ENCODE measurements around the gene BLOC1S6. TPM values are rescaled to one million over a fixed set of nuclear protein-coding genes. Genes with fewer than 3 reads are reported as not detected.

The BLOC1S6 gene
- total and polyA plus RNA-seq, 2 of the 13 experiments (the other 11 are each of a cell fraction or from before 2014, with no cell fraction given) = 11.8 to 44.3 TPM

DNA sequence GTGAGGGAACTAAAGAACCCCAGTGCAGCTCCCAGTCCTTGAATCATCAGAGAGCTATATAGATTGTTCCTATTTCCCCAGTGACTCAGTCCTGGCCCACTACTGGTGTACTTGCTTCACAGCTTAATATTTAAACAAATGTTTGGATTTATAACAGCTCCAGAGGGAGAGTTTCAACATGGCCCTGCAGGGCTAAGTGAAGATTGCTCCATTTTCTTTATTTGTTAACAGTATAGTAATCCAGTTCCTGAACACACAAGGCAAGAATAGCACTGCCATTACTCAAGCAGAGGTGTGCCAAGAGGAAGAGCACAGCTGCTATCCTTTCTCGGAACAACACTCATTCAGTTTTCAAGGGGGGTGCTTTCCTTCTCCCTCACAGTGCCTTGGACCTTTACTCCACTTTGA lies 54.2 kb downstream of the BLOC1S6 start (continued):
- no peak for TF ChIP-seq FOXM1 (CRISPR knock-in tag; IDR thresholded peaks at IDR 0.05)
- TF ChIP-seq ZNF841 (CRISPR knock-in tag; IDR thresholded peaks at IDR 0.05; ENCODE audit: borderline replicate concordance) = no peak
- no peak for TF ChIP-seq MXI1 (IDR thresholded peaks at IDR 0.05; ENCODE audit: borderline replicate concordance, low read depth, low read length)
- TF ChIP-seq ZNF333 (CRISPR knock-in tag; IDR thresholded peaks at IDR 0.05; ENCODE audit: borderline replicate concordance) = no peak
- TF ChIP-seq EP300 (IDR thresholded peaks at IDR 0.05; ENCODE audit: low read depth in 2 of 2, low read length in 2 of 2) = peak; percentile 43 to 82; a peak in 2 of 4 replicates
- TF ChIP-seq EP300 (CRISPR knock-in tag; IDR thresholded peaks at IDR 0.05; ENCODE audit: borderline replicate concordance) = peak; percentile 58; the same call in 1 of the 2 replicates
- TF ChIP-seq ZNF563 (CRISPR knock-in tag; IDR thresholded peaks at IDR 0.05) = no peak
- no peak for TF ChIP-seq LRRFIP1 (CRISPR knock-in tag; conservative IDR thresholded peaks at IDR 0.05)
- no peak for TF ChIP-seq SP140L (CRISPR knock-in tag; IDR thresholded peaks at IDR 0.05; ENCODE audit: borderline replicate concordance)
- peak; percentile 68; the same call in 1 of the 2 replicates for TF ChIP-seq HMG20A (CRISPR knock-in tag; IDR thresholded peaks at IDR 0.05; ENCODE audit: borderline replicate concordance)
- TF ChIP-seq ZNF660 (CRISPR knock-in tag; IDR thresholded peaks at IDR 0.05; ENCODE audit: borderline replicate concordance, low read depth) = no peak
- no peak for TF ChIP-seq ZNF225 (CRISPR knock-in tag; IDR thresholded peaks at IDR 0.05)
- no peak for TF ChIP-seq TAF1 (CRISPR knock-in tag; IDR thresholded peaks at IDR 0.05)
- no peak for TF ChIP-seq U2AF2 (IDR thresholded peaks at IDR 0.05; ENCODE audit: low read depth, low read length)
- no peak for TF ChIP-seq TOPORS (CRISPR knock-in tag; IDR thresholded peaks at IDR 0.05)
- TF ChIP-seq, protein P1, sequence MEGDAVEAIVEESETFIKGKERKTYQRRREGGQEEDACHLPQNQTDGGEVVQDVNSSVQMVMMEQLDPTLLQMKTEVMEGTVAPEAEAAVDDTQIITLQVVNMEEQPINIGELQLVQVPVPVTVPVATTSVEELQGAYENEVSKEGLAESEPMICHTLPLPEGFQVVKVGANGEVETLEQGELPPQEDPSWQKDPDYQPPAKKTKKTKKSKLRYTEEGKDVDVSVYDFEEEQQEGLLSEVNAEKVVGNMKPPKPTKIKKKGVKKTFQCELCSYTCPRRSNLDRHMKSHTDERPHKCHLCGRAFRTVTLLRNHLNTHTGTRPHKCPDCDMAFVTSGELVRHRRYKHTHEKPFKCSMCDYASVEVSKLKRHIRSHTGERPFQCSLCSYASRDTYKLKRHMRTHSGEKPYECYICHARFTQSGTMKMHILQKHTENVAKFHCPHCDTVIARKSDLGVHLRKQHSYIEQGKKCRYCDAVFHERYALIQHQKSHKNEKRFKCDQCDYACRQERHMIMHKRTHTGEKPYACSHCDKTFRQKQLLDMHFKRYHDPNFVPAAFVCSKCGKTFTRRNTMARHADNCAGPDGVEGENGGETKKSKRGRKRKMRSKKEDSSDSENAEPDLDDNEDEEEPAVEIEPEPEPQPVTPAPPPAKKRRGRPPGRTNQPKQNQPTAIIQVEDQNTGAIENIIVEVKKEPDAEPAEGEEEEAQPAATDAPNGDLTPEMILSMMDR (CRISPR knock-in tag; IDR thresholded peaks at IDR 0.05) = no peak
- no peak for TF ChIP-seq ZBTB39 (CRISPR knock-in tag; IDR thresholded peaks at IDR 0.05)
- no peak for TF ChIP-seq ZNF589 (CRISPR knock-in tag; conservative IDR thresholded peaks at IDR 0.05)
- TF ChIP-seq HHEX (CRISPR knock-in tag; IDR thresholded peaks at IDR 0.05) = no peak
- TF ChIP-seq SRSF1 (optimal IDR thresholded peaks at IDR 0.05; ENCODE audit: low read depth, low read length) = no peak
- TF ChIP-seq, protein P2, sequence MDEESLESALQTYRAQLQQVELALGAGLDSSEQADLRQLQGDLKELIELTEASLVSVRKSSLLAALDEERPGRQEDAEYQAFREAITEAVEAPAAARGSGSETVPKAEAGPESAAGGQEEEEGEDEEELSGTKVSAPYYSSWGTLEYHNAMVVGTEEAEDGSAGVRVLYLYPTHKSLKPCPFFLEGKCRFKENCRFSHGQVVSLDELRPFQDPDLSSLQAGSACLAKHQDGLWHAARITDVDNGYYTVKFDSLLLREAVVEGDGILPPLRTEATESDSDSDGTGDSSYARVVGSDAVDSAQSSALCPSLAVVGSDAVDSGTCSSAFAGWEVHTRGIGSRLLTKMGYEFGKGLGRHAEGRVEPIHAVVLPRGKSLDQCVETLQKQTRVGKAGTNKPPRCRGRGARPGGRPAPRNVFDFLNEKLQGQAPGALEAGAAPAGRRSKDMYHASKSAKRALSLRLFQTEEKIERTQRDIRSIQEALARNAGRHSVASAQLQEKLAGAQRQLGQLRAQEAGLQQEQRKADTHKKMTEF (CRISPR knock-in tag; IDR thresholded peaks at IDR 0.05) = peak; percentile 70; the same call in 1 of the 2 replicates
- TF ChIP-seq PCBP2 (optimal IDR thresholded peaks at IDR 0.05; ENCODE audit: low read depth, low read length, poor library complexity, severe bottlenecking) = no peak
- TF ChIP-seq KAT7 (CRISPR knock-in tag; IDR thresholded peaks at IDR 0.05; ENCODE audit: borderline replicate concordance) = no peak
- TF ChIP-seq CCDC6 (CRISPR knock-in tag; IDR thresholded peaks at IDR 0.05) = no peak
- peak; percentile 81; the same call in 1 of the 2 replicates for TF ChIP-seq ZNF614 (CRISPR knock-in tag; IDR thresholded peaks at IDR 0.05; ENCODE audit: borderline replicate concordance)

All from HepG2 (cell line).